ENCODE results near the gene PKNOX2.

GRCh38 chr11:125279676-125280418 lies 115.3 kb downstream of the PKNOX2 start:
- TF ChIP-seq NR2C2 (CRISPR knock-in tag; IDR thresholded peaks at IDR 0.05) (no peak), NR3C1 (CRISPR knock-in tag; conservative IDR thresholded peaks at IDR 0.05; ENCODE audit: low read depth) (no peak), TP53 (CRISPR knock-in tag; IDR thresholded peaks at IDR 0.05) (no peak), IRF1 (CRISPR knock-in tag; IDR thresholded peaks at IDR 0.05) (no peak), E2F4 (CRISPR knock-in tag; IDR thresholded peaks at IDR 0.05; ENCODE audit: borderline replicate concordance, low read depth) (no peak), NFE2L1 (CRISPR knock-in tag; IDR thresholded peaks at IDR 0.05) (no peak)
- TF ChIP-seq, protein P1, sequence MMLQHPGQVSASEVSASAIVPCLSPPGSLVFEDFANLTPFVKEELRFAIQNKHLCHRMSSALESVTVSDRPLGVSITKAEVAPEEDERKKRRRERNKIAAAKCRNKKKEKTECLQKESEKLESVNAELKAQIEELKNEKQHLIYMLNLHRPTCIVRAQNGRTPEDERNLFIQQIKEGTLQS (CRISPR knock-in tag; conservative IDR thresholded peaks at IDR 0.05) = no peak

Data from WTC11 (cell line).